Ovary (tissue), 9 donors: ENCODE results near the gene HNRNPA3. TPM values are rescaled to one million over a fixed set of nuclear protein-coding genes. Genes with fewer than 3 reads are reported as not detected.
"Not testable (repeated sequence)": the region's sequence is repeated elsewhere in the genome, so short reads cannot be mapped to it uniquely, and the experiment has no call there.

Experiments used
- DNase-seq, 5 donors: peaks; one replicate each; pipeline ENCODE4 v3.0.0-alpha.2; 2019 to 2020
- H3K27ac ChIP-seq, 2 donors: fragments of 200-600 bp; one replicate each; pipeline versions ENCODE4 v1.5.1 to v1.8.0; 2019 to 2022
- H3K27me3 ChIP-seq: fragments of 200-600 bp; one replicate; pipeline ENCODE4 v1.8.0; 2022
- H3K36me3 ChIP-seq: fragments of 200-600 bp; sonication (generic); one replicate; pipeline ENCODE4 v1.5.1; 2019
- H3K4me1 ChIP-seq: one replicate; pipeline ENCODE4 v1.8.1; 2013; ENCODE audit warnings: mild to moderate bottlenecking, moderate library complexity; ENCODE audit not compliant: insufficient read depth
- H3K4me3 ChIP-seq: fragments of 200-600 bp; sonication (generic); one replicate; pipeline ENCODE4 v1.5.1; 2017
- H3K9me3 ChIP-seq, 2 donors: fragments of 200-600 bp in 1 of 2; sonication (generic) in 1 of 2; one replicate each; pipeline versions ENCODE4 v1.5.1 to v1.8.1; 2013 to 2019; ENCODE audit warnings: mild to moderate bottlenecking in 1 of 2, moderate library complexity in 1 of 2
- CTCF ChIP-seq, 3 donors: fragments of 450-650 bp in 2 of 3; fragments of 200-600 bp in 1 of 3; IDR thresholded peaks; one replicate each; pipeline versions ENCODE4 v1.5.1 to v1.8.0; 2016 to 2022; ENCODE audit warnings: antibody characterized with exemption in 3 of 3, mild to moderate bottlenecking in 1 of 3
- EP300 ChIP-seq: sonication (generic); formaldehyde crosslinking; IDR thresholded peaks from one replicate; pipeline ENCODE4 v1.6.1; 2017; ENCODE audit warnings: antibody characterized with exemption
- POLR2A ChIP-seq: fragments of 450-650 bp; IDR thresholded peaks from one replicate; pipeline ENCODE4 v1.6.1; 2017; ENCODE audit warnings: antibody characterized with exemption, mild to moderate bottlenecking, moderate library complexity
- WGBS, 3 donors: extraction: QIAGEN DNeasy Blood & Tissue Kit in 1 of 3; methylation state at CpG; one replicate each; pipeline versions ENCODE4 v1.1.5 to v1.1.7; 2013 to 2017; 5-methylcytosine and 5-hydroxymethylcytosine counted together
- intact Hi-C, 4 donors: fragments of 100-400 bp; cut with DNase I; formaldehyde crosslinking; loops; one replicate each; pipeline versions ENCODE4 v1.11.0 to v1.15.1; 2022 to 2023
- polyA plus RNA-seq, 2 donors: library from polyadenylated mRNA; stranded (reverse); fragments of 200-250 nt in 1 of 2; fragments of 350-450 nt in 1 of 2; fragmentation: Illumina TruSeq in 1 of 2; extraction: RNeasy Lipid Tissue Mini Kit (QIAGEN cat#74804) in 1 of 2; gene quantifications; one replicate each; pipeline ENCODE4 v1.2.3, GENCODE V29; 2013 to 2014
- total RNA-seq, 7 donors: library from RNA; depleted of rRNA in 2 of 7; stranded (reverse); fragments of >200 nt in 2 of 7; fragmentation: NEBNext Ultra II Directional in 3 of 7; extraction: Animal tissue kit (Norgen Biotek cat#: 25700) in 3 of 7; gene quantifications; one replicate each; pipeline versions ENCODE4 v1.1.0 to v1.2.4, GENCODE V29; 2016 to 2023
- donor health status: DM: no; HTN: no; CAD: no; lungs with moderate emphysema.
- donor health status: DM: no; HTN: no; CAD: no.
- donor health status: Bipolar disorder and iron deficiency.
- donor health status: DM: yes; HTN: yes; CAD: no.
- donor health status: DM: no; HTN: no; CAD: no.
- donor health status: DM: yes; HTN: yes; CAD: no.

Gene HNRNPA3
- total and polyA plus RNA-seq, 9 donors = 71.0 to 273 (median 216) TPM

GRCh38 chr2:177217247-177217843 is 4.8 kb downstream of the HNRNPA3 start:
- Histone ChIP-seq H3K4me1 (peaks cover 3% of the 10 kb centered on the region), H3K9me3 (no peaks in the 10 kb centered on the region), H3K27ac (no peak overlapping the region), H3K4me3 (no peak overlapping the region), H3K36me3 (no peaks in the 10 kb centered on the region), H3K27me3 (no peaks in the 10 kb centered on the region)
- no peak for TF ChIP-seq CTCF (IDR thresholded peaks at IDR 0.05)
- TF ChIP-seq EP300 = no peak
- no peak for TF ChIP-seq POLR2A
- intact Hi-C loops = no loop called here
- no peak for DNase-seq
- WGBS, 3 donors = 70 to 82% (median 71%) methylated on average over 5 of the region's 5 CpGs

DNA sequence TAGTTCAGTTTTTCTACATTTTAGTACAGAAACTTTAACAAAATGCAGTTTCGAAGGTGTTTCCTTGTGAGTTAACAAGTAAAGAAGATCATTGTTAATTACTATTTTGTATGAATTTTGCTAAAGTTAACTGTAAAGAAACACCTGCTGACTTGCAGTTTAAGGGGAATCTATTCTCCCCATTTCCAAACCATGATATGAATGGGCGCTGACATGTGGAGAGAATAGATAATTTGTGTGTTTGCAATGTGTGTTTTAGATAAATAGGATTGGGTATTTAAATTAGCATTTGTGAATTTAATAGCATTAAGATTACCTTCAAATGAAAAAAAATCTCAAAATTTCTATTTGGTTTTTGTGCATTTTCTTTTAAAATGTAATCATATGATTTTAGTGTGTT is 7.2 kb downstream of the HNRNPA3 start:
- H3K9me3 ChIP-seq, H3K36me3 ChIP-seq, H3K27me3 ChIP-seq, H3K4me1 ChIP-seq, DNase-seq, intact Hi-C loops, H3K4me3 ChIP-seq, H3K27ac ChIP-seq: not testable (repeated sequence)
- WGBS, 3 donors = 89 to 97% (median 95%) methylated on average over 2 of the region's 2 CpGs

GRCh38 chr2:177221534-177221933 is 8.9 kb downstream of the HNRNPA3 start:
- TF ChIP-seq EP300 = no peak
- intact Hi-C loops = no loop called here
- no peaks in the 10 kb centered on the region for H3K36me3 ChIP-seq
- DNase-seq = no peak
- H3K27me3 ChIP-seq = no peaks in the 10 kb centered on the region
- no peak overlapping the region for H3K27ac ChIP-seq
- H3K4me1 ChIP-seq = no peaks in the 10 kb centered on the region
- no peak overlapping the region for H3K4me3 ChIP-seq
- no peaks in the 10 kb centered on the region for H3K9me3 ChIP-seq
- WGBS, 3 donors = 90 to 92% (median 91%) methylated on average over 3 of the region's 3 CpGs

GRCh38 chr2:177221970-177222369 is 9.4 kb downstream of the HNRNPA3 start:
- Histone ChIP-seq H3K4me3 (no peak overlapping the region), H3K27ac (no peak overlapping the region), H3K36me3 (no peaks in the 10 kb centered on the region), H3K4me1 (no peaks in the 10 kb centered on the region), H3K27me3 (no peaks in the 10 kb centered on the region), H3K9me3 (no peaks in the 10 kb centered on the region)
- intact Hi-C loops = no loop called here
- TF ChIP-seq EP300 (no peak), CTCF (IDR thresholded peaks at IDR 0.05) (no peak), POLR2A (no peak)
- no peak for DNase-seq
- WGBS, 3 donors = 74 to 81% (median 76%) methylated on average over 3 of the region's 3 CpGs

DNA sequence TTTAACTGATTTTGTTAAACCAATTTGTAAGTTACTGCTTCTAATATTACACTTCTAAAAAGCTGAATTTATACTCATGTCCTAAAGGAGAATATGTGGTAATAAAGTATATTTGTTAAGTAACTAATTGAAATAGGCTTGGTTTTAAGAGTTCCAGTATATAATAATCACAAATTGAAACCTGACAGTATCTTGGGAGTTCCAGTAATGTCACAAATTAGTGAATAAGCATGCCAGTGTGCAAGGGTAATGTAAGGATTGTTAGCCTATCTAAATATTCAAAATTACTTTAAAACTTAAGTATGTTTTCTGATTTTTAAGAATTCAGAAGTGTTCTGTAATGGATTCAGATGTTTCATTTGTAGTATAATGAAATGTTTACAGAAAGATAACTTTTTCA is 10.8 kb downstream of the HNRNPA3 start:
- H3K27ac ChIP-seq, H3K27me3 ChIP-seq, H3K9me3 ChIP-seq, DNase-seq, H3K36me3 ChIP-seq, H3K4me3 ChIP-seq, H3K4me1 ChIP-seq, intact Hi-C loops: not testable (repeated sequence)

DNA sequence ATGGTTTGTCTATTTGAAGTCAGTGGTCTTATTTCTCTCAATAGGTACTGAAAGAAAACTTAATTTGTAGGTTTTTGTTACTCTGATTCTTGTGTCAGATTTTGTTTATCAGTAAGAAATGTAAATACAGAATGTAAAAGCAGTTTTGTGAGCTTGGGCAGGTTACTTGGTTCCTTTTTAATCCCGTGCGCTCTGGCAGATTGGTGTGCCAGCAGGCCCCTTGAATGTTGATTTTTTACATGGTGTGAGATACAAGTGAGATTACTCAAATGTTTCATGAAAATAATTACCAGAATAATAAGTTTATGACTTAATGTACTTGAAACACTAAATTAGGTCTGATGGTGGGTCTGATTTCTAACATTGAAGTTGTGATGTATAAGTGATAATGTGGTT is 13.4 kb downstream of the HNRNPA3 start:
- Histone ChIP-seq H3K27ac (no peak overlapping the region), H3K4me1 (no peaks in the 10 kb centered on the region), H3K9me3 (no peaks in the 10 kb centered on the region), H3K4me3 (no peak overlapping the region), H3K27me3 (no peaks in the 10 kb centered on the region), H3K36me3 (no peaks in the 10 kb centered on the region)
- intact Hi-C loops = no loop called here
- TF ChIP-seq POLR2A (no peak), EP300 (no peak), CTCF (IDR thresholded peaks at IDR 0.05) (no peak)
- 73 to 84% (median 81%) methylated on average over 2 of the region's 2 CpGs for WGBS, 3 donors
- DNase-seq = no peak
